Stimulated activated CD4-positive, alpha-beta T cell treated with anti-CD3 and anti-CD28 coated beads, TNF-alpha, amount 100 ng/mL, for 48 hours (primary cell): ENCODE data around the gene SMCHD1.
"Not testable (repeated sequence)": the region's sequence is repeated elsewhere in the genome, so short reads cannot be mapped to it uniquely, and the experiment has no call there.

ENCODE experiments used
- DNase-seq, 3 donors: peaks; one replicate each; pipeline ENCODE4 v3.0.0-alpha.2; 2020; ENCODE audit warnings: low read depth in 3 of 3

Gene SMCHD1

DNA sequence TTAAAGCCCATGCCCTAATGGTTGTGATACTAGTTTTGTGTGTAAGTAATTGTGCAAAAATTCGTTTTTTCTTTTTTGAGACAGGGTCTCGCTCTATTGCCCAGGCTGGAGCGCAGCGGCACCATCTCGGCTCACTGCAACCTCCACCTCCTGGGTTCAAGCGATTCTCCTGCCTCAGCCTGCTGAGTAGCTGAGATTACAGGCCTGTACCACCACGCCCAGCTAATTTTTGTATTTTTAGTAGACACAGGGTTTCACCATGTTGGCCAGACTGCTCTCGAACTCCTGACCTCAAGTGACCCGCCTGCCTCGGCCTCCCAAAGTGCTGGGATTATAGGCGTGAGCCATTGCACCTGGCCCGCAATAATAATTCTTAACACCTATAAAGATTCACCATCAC, 196.9 kb downstream of the SMCHD1 start:
- not testable (repeated sequence) for DNase-seq

DNA sequence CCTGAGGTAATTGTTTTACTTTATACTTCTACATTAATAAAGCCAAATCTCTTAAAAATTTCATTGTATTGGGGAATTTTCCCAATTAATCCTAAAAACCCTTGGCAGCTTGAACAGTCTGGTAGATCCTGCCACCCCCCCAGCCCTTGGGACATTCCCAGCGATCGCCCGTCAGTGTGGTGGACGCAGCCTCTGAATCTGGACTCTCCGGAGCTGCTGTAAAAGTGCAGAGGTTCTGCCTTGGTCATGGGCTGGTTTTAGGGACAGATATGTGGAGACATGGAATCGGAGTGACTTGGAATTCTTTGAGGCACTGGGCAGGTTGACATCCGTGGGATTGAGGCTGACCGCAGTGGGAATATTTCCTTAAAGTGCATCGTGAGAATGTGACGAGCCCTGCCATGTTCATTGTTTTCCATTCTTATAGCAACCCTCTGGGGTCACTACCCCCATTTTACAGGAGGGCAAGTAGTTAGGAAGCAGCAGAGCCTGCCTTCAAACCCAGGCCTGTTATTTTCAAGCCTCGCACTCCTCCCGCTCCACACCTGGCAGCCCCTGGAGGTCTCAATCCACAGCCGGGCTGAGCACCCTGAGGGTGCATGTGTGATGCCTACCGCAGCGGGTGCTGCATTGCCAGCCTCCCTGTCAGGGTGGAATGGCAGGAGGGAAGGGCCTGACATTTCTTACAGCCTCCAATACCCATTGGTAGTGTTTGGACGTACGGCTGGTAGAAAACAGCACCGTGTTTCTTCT, 197.8 kb downstream of the SMCHD1 start:
- DNase-seq, result no peak

- DNase-seq, result no peak
These were observed 198.6 kb downstream of the SMCHD1 start for GRCh38 chr18:2853926-2854664.
